ENCODE measurements around the gene PRKX.

DNA sequence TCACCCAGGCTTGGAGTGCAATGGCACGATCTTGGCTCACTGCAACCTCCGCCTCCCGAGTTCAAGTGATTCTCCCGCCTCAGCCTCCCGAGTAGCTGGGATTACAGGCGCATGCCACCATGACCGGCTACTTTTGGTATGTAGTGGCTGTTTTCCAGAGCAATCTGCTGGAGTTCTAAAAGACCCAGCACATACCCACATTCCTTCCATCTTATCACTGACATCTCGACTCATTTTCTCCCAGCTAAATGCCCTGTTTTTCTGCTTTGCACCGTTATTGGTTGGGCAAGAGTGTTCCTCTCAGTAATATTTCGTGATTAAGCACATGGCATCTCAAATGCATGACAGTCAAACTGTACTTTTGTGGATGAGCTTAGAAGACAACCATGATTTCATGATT, 53.7 kb downstream of the PRKX start:
- TF ChIP-seq, protein P1, sequence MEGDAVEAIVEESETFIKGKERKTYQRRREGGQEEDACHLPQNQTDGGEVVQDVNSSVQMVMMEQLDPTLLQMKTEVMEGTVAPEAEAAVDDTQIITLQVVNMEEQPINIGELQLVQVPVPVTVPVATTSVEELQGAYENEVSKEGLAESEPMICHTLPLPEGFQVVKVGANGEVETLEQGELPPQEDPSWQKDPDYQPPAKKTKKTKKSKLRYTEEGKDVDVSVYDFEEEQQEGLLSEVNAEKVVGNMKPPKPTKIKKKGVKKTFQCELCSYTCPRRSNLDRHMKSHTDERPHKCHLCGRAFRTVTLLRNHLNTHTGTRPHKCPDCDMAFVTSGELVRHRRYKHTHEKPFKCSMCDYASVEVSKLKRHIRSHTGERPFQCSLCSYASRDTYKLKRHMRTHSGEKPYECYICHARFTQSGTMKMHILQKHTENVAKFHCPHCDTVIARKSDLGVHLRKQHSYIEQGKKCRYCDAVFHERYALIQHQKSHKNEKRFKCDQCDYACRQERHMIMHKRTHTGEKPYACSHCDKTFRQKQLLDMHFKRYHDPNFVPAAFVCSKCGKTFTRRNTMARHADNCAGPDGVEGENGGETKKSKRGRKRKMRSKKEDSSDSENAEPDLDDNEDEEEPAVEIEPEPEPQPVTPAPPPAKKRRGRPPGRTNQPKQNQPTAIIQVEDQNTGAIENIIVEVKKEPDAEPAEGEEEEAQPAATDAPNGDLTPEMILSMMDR (conservative IDR thresholded peaks at IDR 0.05) = no peak
- no peak for TF ChIP-seq ZFX (IDR thresholded peaks at IDR 0.05)

Measured in C4-2B (cell line).